Memory B cell (primary cell): ENCODE data around the gene GMDS.

ENCODE experiments used
- ATAC-seq: fragments of 150-1000 bp; cut with Tn5 transposase; 2 replicates; pipeline ENCODE4 v1.10.0; 2021; ENCODE audit warnings: low read depth, mild to moderate bottlenecking, moderate library complexity
- DNase-seq, 2 donors: peaks; one replicate each; pipeline ENCODE4 v3.0.0; 2022; ENCODE audit warnings: low spot score in 2 of 2
- H3K27ac Mint-ChIP-seq: one replicate; pipeline ENCODE4 v1.8.0; 2022; ENCODE audit warnings: mild to moderate bottlenecking, moderate library complexity, mixed read lengths
- H3K27me3 Mint-ChIP-seq: one replicate; pipeline ENCODE4 v1.8.0; 2022; ENCODE audit warnings: mixed read lengths
- H3K36me3 Mint-ChIP-seq: one replicate; pipeline ENCODE4 v1.8.0; 2022; ENCODE audit warnings: mild to moderate bottlenecking, mixed read lengths
- H3K4me1 Mint-ChIP-seq: one replicate; pipeline ENCODE4 v1.8.0; 2022; ENCODE audit warnings: mixed read lengths
- H3K4me3 Mint-ChIP-seq: one replicate; pipeline ENCODE4 v1.8.0; 2022; ENCODE audit warnings: mild to moderate bottlenecking, moderate library complexity, mixed read lengths
- H3K9me3 Mint-ChIP-seq: one replicate; pipeline ENCODE4 v1.8.0; 2022; ENCODE audit warnings: mixed read lengths

GMDS gene

GRCh38 chr6:1615151-1615852 is 630.1 kb downstream of the GMDS start:
- Mint-ChIP-seq H3K4me1 (peaks cover 10% of the 10 kb centered on the region), H3K27me3 (peaks cover 20% of the 10 kb centered on the region), H3K9me3 (no peaks in the 10 kb centered on the region), H3K27ac (no peak overlapping the region), H3K36me3 (no peaks in the 10 kb centered on the region), H3K4me3 (no peak overlapping the region)
- no peak for DNase-seq
- ATAC-seq, result no peak

- H3K4me3 Mint-ChIP-seq, result no peak overlapping the region
- no peaks in the 10 kb centered on the region for H3K36me3 Mint-ChIP-seq
- ATAC-seq (peak; percentile 58), DNase-seq (peak in 1 of 2 donors; percentile 38)
- no peak overlapping the region for H3K27ac Mint-ChIP-seq
- peaks cover 10% of the 10 kb centered on the region for H3K4me1 Mint-ChIP-seq
- peaks cover 20% of the 10 kb centered on the region for H3K27me3 Mint-ChIP-seq
- no peaks in the 10 kb centered on the region for H3K9me3 Mint-ChIP-seq
These were observed 630.8 kb downstream of the GMDS start for GRCh38 chr6:1614448-1615150.

- Mint-ChIP-seq H3K9me3 (no peaks in the 10 kb centered on the region), H3K27ac (no peak overlapping the region), H3K4me1 (peaks cover 10% of the 10 kb centered on the region), H3K36me3 (no peaks in the 10 kb centered on the region), H3K4me3 (no peak overlapping the region), H3K27me3 (peaks cover 20% of the 10 kb centered on the region)
- no peak for ATAC-seq
- no peak for DNase-seq
These were observed 631.5 kb downstream of the GMDS start for GRCh38 chr6:1613688-1614447.

- no peaks in the 10 kb centered on the region for H3K36me3 Mint-ChIP-seq
- no peak overlapping the region for H3K4me3 Mint-ChIP-seq
- peaks cover 22% of the 10 kb centered on the region for H3K27me3 Mint-ChIP-seq
- peaks cover 2% of the 10 kb centered on the region for H3K9me3 Mint-ChIP-seq
- DNase-seq (no peak), ATAC-seq (no peak)
- peaks cover 13% of the 10 kb centered on the region for H3K4me1 Mint-ChIP-seq
- H3K27ac Mint-ChIP-seq, result no peak overlapping the region
These were observed 632.1 kb downstream of the GMDS start for GRCh38 chr6:1613346-1613687.

GRCh38 chr6:1612974-1613306 is 632.5 kb downstream of the GMDS start:
- Mint-ChIP-seq H3K9me3 (peaks cover 2% of the 10 kb centered on the region), H3K27ac (no peak overlapping the region), H3K4me1 (peaks cover 15% of the 10 kb centered on the region), H3K36me3 (no peaks in the 10 kb centered on the region), H3K27me3 (peaks cover 21% of the 10 kb centered on the region), H3K4me3 (no peak overlapping the region)
- no peak for DNase-seq
- no peak for ATAC-seq

GRCh38 chr6:1612299-1612973 is 633.0 kb downstream of the GMDS start:
- DNase-seq, result no peak
- H3K4me1 Mint-ChIP-seq, result peaks cover 17% of the 10 kb centered on the region
- no peak for ATAC-seq
- H3K4me3 Mint-ChIP-seq, result peak overlapping the region; percentile 79
- H3K27me3 Mint-ChIP-seq, result peaks cover 19% of the 10 kb centered on the region
- H3K36me3 Mint-ChIP-seq, result no peaks in the 10 kb centered on the region
- H3K9me3 Mint-ChIP-seq, result peaks cover 2% of the 10 kb centered on the region
- peak overlapping the region; percentile 85 for H3K27ac Mint-ChIP-seq

- Mint-ChIP-seq H3K4me3 (peak overlapping the region; percentile 79), H3K4me1 (peaks cover 22% of the 10 kb centered on the region), H3K9me3 (peaks cover 2% of the 10 kb centered on the region), H3K27ac (peak overlapping the region; percentile 85), H3K27me3 (peaks cover 22% of the 10 kb centered on the region), H3K36me3 (no peaks in the 10 kb centered on the region)
- DNase-seq, result peak; percentile 14 to 35
- ATAC-seq, result no peak
These were observed 633.7 kb downstream of the GMDS start for GRCh38 chr6:1611572-1612298.

- H3K4me3 Mint-ChIP-seq, result no peak overlapping the region
- ATAC-seq, result no peak
- H3K4me1 Mint-ChIP-seq, result peaks cover 22% of the 10 kb centered on the region
- H3K27me3 Mint-ChIP-seq, result peaks cover 26% of the 10 kb centered on the region
- DNase-seq, result no peak
- no peak overlapping the region for H3K27ac Mint-ChIP-seq
- H3K9me3 Mint-ChIP-seq, result peaks cover 2% of the 10 kb centered on the region
- H3K36me3 Mint-ChIP-seq, result no peaks in the 10 kb centered on the region
These were observed 634.2 kb downstream of the GMDS start for GRCh38 chr6:1611322-1611571.

- ATAC-seq, result peak; percentile 34
- H3K27me3 Mint-ChIP-seq, result peaks cover 29% of the 10 kb centered on the region
- peak; percentile 41 to 54 for DNase-seq
- H3K36me3 Mint-ChIP-seq, result no peaks in the 10 kb centered on the region
- H3K9me3 Mint-ChIP-seq, result peaks cover 2% of the 10 kb centered on the region
- H3K4me1 Mint-ChIP-seq, result peaks cover 25% of the 10 kb centered on the region
- H3K27ac Mint-ChIP-seq, result peak overlapping the region; percentile 67
- H3K4me3 Mint-ChIP-seq, result peak overlapping the region; percentile 76
These were observed 634.7 kb downstream of the GMDS start for GRCh38 chr6:1610497-1611321.

- H3K4me3 Mint-ChIP-seq, result peak within 1 kb of the TSS; percentile 79
- H3K9me3 Mint-ChIP-seq, result peaks cover 2% of the 10 kb centered on the region
- ATAC-seq (peak; percentile 37), DNase-seq (peak; percentile 20 to 37)
- peaks cover 30% of the 10 kb centered on the region for H3K4me1 Mint-ChIP-seq
- H3K27me3 Mint-ChIP-seq, result peaks cover 31% of the 10 kb centered on the region
- peak within 1 kb of the TSS; percentile 68 for H3K27ac Mint-ChIP-seq
- H3K36me3 Mint-ChIP-seq, result no peaks in the 10 kb centered on the region
These were observed 635.5 kb downstream of the GMDS start, which contains the start of gene FOXC1 for GRCh38 chr6:1609648-1610496. Gene FOXC1, plus strand, starts transcription at chr6:1609915. Its CDS starts 531 bp downstream, at chr6:1610446.

GRCh38 chr6:1609041-1609647 is 636.3 kb downstream of the GMDS start:
- Mint-ChIP-seq H3K9me3 (peaks cover 2% of the 10 kb centered on the region), H3K27ac (no peak overlapping the region), H3K36me3 (no peaks in the 10 kb centered on the region), H3K4me1 (peaks cover 30% of the 10 kb centered on the region), H3K27me3 (peaks cover 31% of the 10 kb centered on the region), H3K4me3 (peak overlapping the region; percentile 79)
- DNase-seq, result peak; percentile 20 to 41
- ATAC-seq, result no peak
